Measurements from ENCODE around the gene SLC12A3. TPM values are rescaled to one million over a fixed set of nuclear protein-coding genes. Genes with fewer than 3 reads are reported as not detected.
A peak's percentile ranks its signal among the peaks of the same experiment; 100 is the strongest.

SLC12A3 gene
- total RNA-seq, 1 donor from 2014 or later: not detected

DNA sequence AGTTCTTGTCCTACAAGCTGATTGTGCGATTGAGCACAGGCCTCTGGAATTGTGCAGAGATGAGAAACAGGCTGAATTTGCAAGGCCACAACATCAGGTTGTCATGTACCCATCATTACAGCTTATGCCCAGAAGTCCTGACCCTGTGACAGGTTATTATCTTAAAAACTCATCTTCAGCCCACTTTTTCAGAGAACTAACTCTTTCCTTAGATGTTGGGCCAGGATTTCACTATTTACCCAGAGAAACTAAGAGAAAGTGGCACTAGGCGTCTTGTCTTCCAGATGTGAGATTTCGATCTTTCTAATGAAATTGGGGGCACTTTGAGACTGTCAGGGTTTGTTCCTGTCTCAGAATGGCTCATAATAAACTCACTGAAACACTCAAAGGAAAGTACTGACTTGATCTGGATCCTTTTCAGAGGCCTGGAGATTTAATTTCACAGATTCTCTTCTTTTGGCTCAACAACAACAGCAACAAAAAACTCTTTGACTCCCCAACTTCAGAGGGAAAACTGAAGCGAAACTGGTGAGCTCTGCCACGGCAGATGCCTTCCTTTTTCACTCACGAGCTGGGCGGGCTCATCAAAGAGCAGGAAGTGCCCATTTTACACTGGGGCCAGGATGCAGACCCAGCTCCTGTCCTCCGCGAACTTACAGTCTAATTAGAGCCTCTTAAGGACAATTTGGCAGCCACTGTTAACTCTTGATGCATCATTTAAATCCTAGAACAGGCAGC is 17.7 kb upstream of the SLC12A3 start:
- DNase-seq (ENCODE audit: low read depth): no peak
- no peak overlapping the region for H3K4me3 ChIP-seq (ENCODE audit: low read depth, low read length)
- TF ChIP-seq, protein P1, sequence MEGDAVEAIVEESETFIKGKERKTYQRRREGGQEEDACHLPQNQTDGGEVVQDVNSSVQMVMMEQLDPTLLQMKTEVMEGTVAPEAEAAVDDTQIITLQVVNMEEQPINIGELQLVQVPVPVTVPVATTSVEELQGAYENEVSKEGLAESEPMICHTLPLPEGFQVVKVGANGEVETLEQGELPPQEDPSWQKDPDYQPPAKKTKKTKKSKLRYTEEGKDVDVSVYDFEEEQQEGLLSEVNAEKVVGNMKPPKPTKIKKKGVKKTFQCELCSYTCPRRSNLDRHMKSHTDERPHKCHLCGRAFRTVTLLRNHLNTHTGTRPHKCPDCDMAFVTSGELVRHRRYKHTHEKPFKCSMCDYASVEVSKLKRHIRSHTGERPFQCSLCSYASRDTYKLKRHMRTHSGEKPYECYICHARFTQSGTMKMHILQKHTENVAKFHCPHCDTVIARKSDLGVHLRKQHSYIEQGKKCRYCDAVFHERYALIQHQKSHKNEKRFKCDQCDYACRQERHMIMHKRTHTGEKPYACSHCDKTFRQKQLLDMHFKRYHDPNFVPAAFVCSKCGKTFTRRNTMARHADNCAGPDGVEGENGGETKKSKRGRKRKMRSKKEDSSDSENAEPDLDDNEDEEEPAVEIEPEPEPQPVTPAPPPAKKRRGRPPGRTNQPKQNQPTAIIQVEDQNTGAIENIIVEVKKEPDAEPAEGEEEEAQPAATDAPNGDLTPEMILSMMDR (conservative IDR thresholded peaks at IDR 0.05; ENCODE audit: low read depth, low read length): no peak

DNA sequence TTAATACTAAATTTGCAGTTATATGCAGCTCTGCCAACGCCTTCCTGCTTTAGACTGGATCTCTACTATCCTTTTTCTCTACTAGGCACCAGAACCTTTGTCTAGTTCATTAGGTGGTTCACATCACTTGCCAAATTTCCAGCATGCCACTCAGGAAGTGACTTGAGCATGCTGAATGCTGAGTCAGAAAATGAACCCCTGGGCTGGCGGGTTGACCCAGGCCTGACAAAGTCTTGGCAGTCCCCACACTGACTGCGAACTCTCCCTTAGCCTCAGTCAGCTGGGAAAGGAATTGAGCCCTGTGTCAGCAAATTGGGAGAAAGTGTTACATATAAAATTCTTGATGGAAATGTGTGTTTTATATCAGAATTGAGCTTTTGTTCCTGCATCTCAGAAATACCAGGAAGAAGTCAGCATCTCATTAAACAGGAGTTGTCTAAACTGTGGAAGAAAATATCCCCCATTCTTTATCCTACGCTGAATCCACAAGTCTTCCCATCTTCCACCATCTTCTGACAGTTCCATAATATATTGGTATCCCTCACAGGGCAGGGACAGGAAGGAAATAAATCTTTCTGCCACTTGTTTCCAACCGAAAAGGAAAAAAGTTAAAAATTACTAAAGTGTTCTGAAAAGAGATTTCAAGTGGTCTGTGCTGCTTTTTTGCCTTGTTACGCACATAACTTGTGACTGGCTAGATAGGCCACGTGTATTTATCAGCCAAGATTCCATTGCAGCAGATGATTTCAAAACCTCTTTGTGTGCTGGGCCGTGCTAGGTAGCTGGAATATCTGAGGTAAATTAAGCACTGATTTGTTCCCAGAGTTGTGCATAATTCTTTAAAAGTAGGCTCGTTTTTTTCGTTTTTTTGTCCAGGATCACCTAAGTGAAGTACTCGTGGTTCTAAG is 16.7 kb upstream of the SLC12A3 start:
- no peak overlapping the region for H3K4me3 ChIP-seq (ENCODE audit: low read depth, low read length)
- TF ChIP-seq, protein P1 (conservative IDR thresholded peaks at IDR 0.05; ENCODE audit: low read depth, low read length): no peak
- peak; percentile 71 for DNase-seq (ENCODE audit: low read depth)

DNA sequence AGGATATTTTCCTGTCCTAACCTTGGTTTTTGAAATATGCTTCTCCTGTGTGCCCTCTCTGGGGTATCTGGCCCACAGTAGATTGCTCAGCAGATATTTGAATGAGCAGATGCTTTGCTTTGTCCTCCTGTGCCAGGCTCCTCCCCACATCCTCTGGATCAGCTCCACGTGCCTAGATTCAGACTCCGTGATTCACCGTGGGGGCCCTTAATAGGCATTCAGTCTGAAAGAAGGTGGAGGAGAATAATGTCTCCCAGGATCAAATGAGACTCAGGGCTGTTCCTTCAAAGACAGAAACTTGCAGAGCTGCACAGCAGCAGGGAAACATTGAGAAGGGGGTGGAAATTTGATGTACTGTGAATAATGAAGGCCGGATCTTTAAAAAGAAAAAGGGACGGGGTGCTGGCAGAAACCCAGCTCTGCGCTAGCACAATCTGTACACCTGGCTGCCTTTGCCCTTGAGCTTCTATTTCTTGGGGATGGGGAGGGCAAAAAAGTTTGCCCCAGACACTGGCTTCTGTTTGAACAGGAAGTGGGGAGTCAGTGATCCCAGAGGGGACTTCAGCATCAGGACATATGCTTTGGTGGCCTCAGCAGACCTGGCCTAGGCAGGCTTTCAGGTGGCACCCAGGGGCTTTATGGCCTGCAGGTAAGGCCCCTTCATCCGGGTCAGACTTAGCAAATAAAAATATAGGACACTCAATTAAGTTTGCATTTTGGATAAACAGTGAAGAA is 15.9 kb upstream of the SLC12A3 start:
- TF ChIP-seq, protein P1 (conservative IDR thresholded peaks at IDR 0.05; ENCODE audit: low read depth, low read length): no peak
- no peak overlapping the region for H3K4me3 ChIP-seq (ENCODE audit: low read depth, low read length)
- DNase-seq (ENCODE audit: low read depth): peak; percentile 69

DNA sequence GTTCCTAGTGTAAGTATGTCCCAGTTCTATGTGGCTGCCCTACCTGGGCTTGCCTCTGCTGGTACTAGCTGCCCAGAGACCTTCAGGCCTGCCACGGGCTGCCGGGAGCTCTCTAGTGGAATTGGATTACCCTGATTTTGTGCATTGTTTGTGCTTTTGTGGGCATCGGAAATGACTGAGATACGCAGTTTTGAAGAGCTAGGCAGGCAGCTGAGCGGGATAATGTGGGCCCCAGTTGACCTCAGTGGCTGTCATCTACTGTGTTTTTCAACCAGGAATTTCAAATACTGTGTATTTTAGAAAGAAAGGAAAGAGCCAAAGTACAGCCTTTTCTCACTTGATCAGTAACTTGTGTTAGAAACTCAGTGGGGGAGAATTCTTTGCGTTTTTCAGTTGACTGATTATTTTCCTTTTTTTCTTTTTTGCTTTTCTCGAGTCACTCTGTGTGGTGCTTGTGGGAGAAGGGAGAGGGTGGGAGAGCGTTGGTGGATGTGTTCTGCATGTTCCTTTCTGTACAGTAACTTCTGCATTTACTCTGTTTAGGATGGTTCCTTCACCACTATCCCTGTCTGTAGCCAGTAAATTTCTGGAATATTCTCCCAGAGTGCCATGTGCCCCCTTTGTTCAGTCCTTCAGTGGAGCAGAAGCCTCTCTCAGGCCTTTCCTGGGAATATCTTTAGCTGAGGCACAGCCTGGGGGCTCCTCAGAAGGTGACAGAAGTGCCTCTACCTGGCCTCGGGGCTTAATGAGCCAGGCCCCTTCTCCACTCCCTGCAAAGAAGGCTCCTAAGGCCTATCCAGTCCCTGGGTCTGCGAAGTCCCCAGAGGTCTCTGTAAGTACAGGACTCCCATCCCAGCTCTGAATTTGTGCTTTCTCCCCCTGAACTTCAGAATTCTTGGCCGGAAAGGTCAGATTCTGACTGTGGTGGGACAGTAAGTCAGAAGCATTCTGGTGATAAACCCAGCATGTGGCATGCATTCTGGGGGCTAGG is 15.0 kb upstream of the SLC12A3 start:
- TF ChIP-seq, protein P1 (conservative IDR thresholded peaks at IDR 0.05; ENCODE audit: low read depth, low read length): no peak
- peak; percentile 74 for DNase-seq (ENCODE audit: low read depth)
- no peak overlapping the region for H3K4me3 ChIP-seq (ENCODE audit: low read depth, low read length)

DNA sequence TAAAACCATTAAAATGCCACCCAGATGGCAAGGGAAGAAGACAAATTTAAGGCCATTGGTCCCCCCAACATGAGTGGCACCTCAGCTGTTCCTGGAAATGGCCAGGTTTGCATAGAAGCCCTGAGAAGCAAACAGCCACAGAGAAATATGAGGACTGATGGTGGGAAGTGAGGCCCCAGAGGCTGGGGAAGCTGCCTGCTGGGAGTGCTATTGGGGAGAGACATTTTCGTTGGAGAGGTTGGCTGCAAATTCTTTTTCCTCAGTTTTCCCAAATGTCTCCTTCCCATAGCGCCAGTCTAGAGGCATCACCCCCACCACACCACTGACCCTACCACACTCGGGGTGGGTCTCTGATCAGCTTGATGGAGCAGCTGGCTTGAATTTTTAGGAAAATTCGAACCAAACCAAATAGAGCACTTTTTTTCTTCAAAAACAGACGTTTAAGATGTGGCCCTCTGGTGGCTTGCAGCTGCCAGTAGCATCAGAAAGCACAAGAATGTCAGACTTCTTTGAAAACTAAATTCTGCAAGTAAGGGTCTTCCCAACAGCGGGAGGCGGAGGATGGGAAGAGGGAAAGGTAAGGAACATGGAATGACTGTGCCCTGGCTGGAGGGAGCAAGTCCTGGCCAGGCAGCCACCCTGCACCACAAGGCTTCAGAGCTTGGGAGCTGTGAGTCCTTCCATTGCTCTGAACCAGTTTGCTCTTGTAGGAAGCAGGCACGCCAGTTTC is 13.2 kb upstream of the SLC12A3 start:
- TF ChIP-seq, protein P1 (conservative IDR thresholded peaks at IDR 0.05; ENCODE audit: low read depth, low read length): peak; percentile 67
- no peak for DNase-seq (ENCODE audit: low read depth)
- no peak overlapping the region for H3K4me3 ChIP-seq (ENCODE audit: low read depth, low read length)

All from epithelial cell of proximal tubule (primary cell).